ENCODE results near the gene KLF6.

KLF6 gene

GRCh38 chr10:3762309-3762708 is 22.7 kb downstream of the KLF6 start:
- no peaks in the 10 kb centered on the region for H3K27me3 ChIP-seq (ENCODE audit: insufficient read depth, low read depth, severe bottlenecking)
- H3K9me3 ChIP-seq (ENCODE audit: severe bottlenecking) = no peaks in the 10 kb centered on the region
- no peaks in the 10 kb centered on the region for H3K36me3 ChIP-seq
- no peak overlapping the region for H3K4me3 ChIP-seq (ENCODE audit: low read depth, low read length)
- DNase-seq = no peak
- TF ChIP-seq, protein P1, sequence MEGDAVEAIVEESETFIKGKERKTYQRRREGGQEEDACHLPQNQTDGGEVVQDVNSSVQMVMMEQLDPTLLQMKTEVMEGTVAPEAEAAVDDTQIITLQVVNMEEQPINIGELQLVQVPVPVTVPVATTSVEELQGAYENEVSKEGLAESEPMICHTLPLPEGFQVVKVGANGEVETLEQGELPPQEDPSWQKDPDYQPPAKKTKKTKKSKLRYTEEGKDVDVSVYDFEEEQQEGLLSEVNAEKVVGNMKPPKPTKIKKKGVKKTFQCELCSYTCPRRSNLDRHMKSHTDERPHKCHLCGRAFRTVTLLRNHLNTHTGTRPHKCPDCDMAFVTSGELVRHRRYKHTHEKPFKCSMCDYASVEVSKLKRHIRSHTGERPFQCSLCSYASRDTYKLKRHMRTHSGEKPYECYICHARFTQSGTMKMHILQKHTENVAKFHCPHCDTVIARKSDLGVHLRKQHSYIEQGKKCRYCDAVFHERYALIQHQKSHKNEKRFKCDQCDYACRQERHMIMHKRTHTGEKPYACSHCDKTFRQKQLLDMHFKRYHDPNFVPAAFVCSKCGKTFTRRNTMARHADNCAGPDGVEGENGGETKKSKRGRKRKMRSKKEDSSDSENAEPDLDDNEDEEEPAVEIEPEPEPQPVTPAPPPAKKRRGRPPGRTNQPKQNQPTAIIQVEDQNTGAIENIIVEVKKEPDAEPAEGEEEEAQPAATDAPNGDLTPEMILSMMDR (IDR thresholded peaks at IDR 0.05; ENCODE audit: low read depth, low read length) = no peak
- H3K27ac ChIP-seq = no peak overlapping the region

DNA sequence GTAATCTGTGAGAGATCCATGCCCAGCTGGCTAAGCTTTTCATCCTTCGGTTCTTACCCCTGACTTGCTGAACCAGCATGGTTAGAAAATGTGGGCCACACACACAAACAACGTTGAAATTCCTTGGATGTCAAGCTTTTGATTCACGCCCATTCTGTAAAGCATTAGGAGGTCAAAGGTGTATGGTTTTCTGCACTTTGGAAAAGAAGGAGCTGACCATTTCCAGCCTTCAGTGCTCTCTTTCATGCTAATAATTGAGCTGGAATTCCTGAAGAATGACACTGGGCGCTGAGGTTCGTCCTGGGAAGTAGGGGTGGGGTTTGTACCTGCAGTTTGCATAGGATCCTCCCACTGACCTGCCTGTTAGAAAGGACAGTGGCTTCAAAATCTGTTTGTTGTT is 23.1 kb downstream of the KLF6 start:
- Histone ChIP-seq H3K27ac (no peak overlapping the region), H3K27me3 (ENCODE audit: insufficient read depth, low read depth, severe bottlenecking) (no peaks in the 10 kb centered on the region), H3K4me3 (ENCODE audit: low read depth, low read length) (no peak overlapping the region), H3K36me3 (no peaks in the 10 kb centered on the region), H3K9me3 (ENCODE audit: severe bottlenecking) (no peaks in the 10 kb centered on the region)
- TF ChIP-seq, protein P1 (IDR thresholded peaks at IDR 0.05; ENCODE audit: low read depth, low read length) = no peak
- no peak for DNase-seq

- TF ChIP-seq, protein P1 (IDR thresholded peaks at IDR 0.05; ENCODE audit: low read depth, low read length) = no peak
- DNase-seq = no peak
- H3K4me3 ChIP-seq (ENCODE audit: low read depth, low read length) = no peak overlapping the region
- no peaks in the 10 kb centered on the region for H3K36me3 ChIP-seq
- no peaks in the 10 kb centered on the region for H3K9me3 ChIP-seq (ENCODE audit: severe bottlenecking)
- H3K27me3 ChIP-seq (ENCODE audit: insufficient read depth, low read depth, severe bottlenecking) = no peaks in the 10 kb centered on the region
- H3K27ac ChIP-seq = no peak overlapping the region
Measured at GRCh38 chr10:3761021-3761686, 23.9 kb downstream of the KLF6 start.

DNA sequence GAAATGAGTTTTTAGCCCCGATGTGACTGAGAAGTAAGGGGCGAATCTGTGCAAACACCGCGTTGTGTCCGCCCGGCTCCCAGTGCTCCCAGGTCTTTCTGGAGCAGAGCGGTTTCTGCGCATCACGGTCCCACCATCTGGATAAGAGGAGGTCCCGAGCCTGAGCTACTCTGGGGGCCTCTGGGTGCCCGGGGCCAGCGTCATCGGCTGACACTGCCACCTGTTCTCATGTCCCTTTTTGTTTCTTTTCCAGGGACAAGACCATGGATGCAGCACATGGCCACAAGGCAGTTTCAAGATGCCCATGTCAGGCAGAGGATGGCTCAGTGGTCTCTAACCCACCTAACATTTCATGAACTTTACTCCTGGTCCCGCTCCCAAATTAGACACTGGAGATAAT is 24.9 kb downstream of the KLF6 start:
- no peak for DNase-seq
- Histone ChIP-seq H3K27ac (no peak overlapping the region), H3K9me3 (ENCODE audit: severe bottlenecking) (no peaks in the 10 kb centered on the region), H3K27me3 (ENCODE audit: insufficient read depth, low read depth, severe bottlenecking) (no peaks in the 10 kb centered on the region), H3K36me3 (no peaks in the 10 kb centered on the region), H3K4me3 (ENCODE audit: low read depth, low read length) (no peak overlapping the region)
- TF ChIP-seq, protein P1 (IDR thresholded peaks at IDR 0.05; ENCODE audit: low read depth, low read length) = no peak

GRCh38 chr10:3759397-3759796 is 25.6 kb downstream of the KLF6 start:
- no peaks in the 10 kb centered on the region for H3K27me3 ChIP-seq (ENCODE audit: insufficient read depth, low read depth, severe bottlenecking)
- H3K4me3 ChIP-seq (ENCODE audit: low read depth, low read length) = no peak overlapping the region
- H3K9me3 ChIP-seq (ENCODE audit: severe bottlenecking) = no peaks in the 10 kb centered on the region
- no peaks in the 10 kb centered on the region for H3K36me3 ChIP-seq
- no peak overlapping the region for H3K27ac ChIP-seq
- DNase-seq = no peak
- TF ChIP-seq, protein P1 (IDR thresholded peaks at IDR 0.05; ENCODE audit: low read depth, low read length) = no peak

DNA sequence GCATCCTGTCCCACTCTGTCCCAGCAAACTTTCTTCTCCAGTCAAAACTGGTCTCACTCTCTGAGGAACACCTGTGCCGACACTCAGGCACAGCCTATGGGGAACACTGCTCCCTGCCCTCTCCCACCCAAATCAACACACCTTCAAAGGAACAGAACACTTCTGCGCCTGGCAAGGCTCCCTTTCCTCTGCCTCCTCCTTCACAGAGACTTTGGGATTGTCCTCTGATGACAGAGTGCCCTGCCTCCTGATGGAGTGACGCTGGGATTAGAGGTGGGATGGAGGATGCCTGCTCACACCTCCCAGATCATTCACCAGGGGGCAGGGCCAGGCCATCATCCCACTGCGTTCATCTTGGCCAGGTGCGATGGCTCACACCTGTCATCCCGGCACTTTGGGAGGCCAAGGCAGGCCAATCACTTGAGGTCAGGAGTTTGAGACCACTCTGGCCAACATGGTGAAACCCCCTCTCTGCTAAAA is 26.5 kb downstream of the KLF6 start:
- Histone ChIP-seq H3K9me3 (ENCODE audit: severe bottlenecking) (no peaks in the 10 kb centered on the region), H3K36me3 (no peaks in the 10 kb centered on the region), H3K27me3 (ENCODE audit: insufficient read depth, low read depth, severe bottlenecking) (no peaks in the 10 kb centered on the region), H3K27ac (no peak overlapping the region), H3K4me3 (ENCODE audit: low read depth, low read length) (no peak overlapping the region)
- no peak for DNase-seq
- TF ChIP-seq, protein P1 (IDR thresholded peaks at IDR 0.05; ENCODE audit: low read depth, low read length) = no peak
